K562 (cell line): ENCODE results near the gene PLEKHG4B.

Experiments
- CTCF ChIP-seq, 3 experiments: IDR thresholded peaks in 2 of 3; conservative IDR thresholded peaks in 1 of 3; 2 replicates each; pipeline ENCODE4 v1.5.1; 2011 to 2012; ENCODE audit warnings: low read length in 3 of 3, mild to moderate bottlenecking in 3 of 3, control low read depth in 2 of 3, improper control_type of control experiment in 1 of 3, inconsistent platforms in 1 of 3, low read depth in 1 of 3, mixed read lengths in 1 of 3, moderate library complexity in 1 of 3; ENCODE audit not compliant: insufficient read depth in 2 of 3
- EZH2 ChIP-seq: IDR thresholded peaks from 2 replicates; pipeline ENCODE4 v1.6.1; 2012; ENCODE audit warnings: low read depth, mild to moderate bottlenecking, inconsistent platforms, low read length, borderline replicate concordance
- FOXA1 ChIP-seq: fragments of 450-650 bp; IDR thresholded peaks from 2 replicates; pipeline ENCODE4 v1.6.1; 2016; ENCODE audit warnings: mild to moderate bottlenecking, borderline replicate concordance
- MLX ChIP-seq, 2 experiments: fragments of 450-650 bp in 1 of 2; sonication (generic) in 1 of 2; formaldehyde crosslinking; conservative IDR thresholded peaks; 2 replicates each; pipeline versions ENCODE4 v1.4.0 to v1.8.1; 2020 to 2022; ENCODE audit warnings: mild to moderate bottlenecking in 1 of 2, missing genetic modification reagents in 1 of 2
- MYC ChIP-seq, 2 experiments: fragments of 250-450 bp in 1 of 2; sonication (Bioruptor Pico) in 1 of 2; IDR thresholded peaks; 2 replicates each; pipeline versions ENCODE4 v1.5.1 to v1.6.1; 2012 to 2021; ENCODE audit warnings: low read depth in 2 of 2, borderline replicate concordance in 1 of 2, improper control_type of control experiment in 1 of 2, low read length in 1 of 2, mild to moderate bottlenecking in 1 of 2, moderate library complexity in 1 of 2
- POLR2AphosphoS2 ChIP-seq: IDR thresholded peaks from 2 replicates; pipeline ENCODE4 v1.6.1; 2012; ENCODE audit warnings: low read length, improper control_type of control experiment
- RB1 ChIP-seq: fragments of 450-650 bp; IDR thresholded peaks from 2 replicates; pipeline ENCODE4 v1.6.1; 2017; ENCODE audit warnings: low read depth, mild to moderate bottlenecking
- SRSF1 ChIP-seq: fragments of 200-400 bp; formaldehyde crosslinking; IDR thresholded peaks from 2 replicates; pipeline ENCODE4 v1.6.1; 2017; ENCODE audit warnings: mild to moderate bottlenecking, low read depth, low read length, moderate library complexity
- STAT5B ChIP-seq: fragments of 250-450 bp; sonication (Bioruptor Pico); IDR thresholded peaks from 2 replicates; pipeline ENCODE4 v1.8.0; 2021; ENCODE audit warnings: mild to moderate bottlenecking, inconsistent platforms
- TCF7 ChIP-seq: sonication (generic); IDR thresholded peaks from 2 replicates; pipeline ENCODE4 v1.6.1; 2016; ENCODE audit warnings: antibody characterized with exemption, borderline replicate concordance
- ZBED1 ChIP-seq: IDR thresholded peaks from 2 replicates; pipeline ENCODE4 v1.6.1; 2014
- ZBTB49 ChIP-seq: sonication (generic); formaldehyde crosslinking; IDR thresholded peaks from 2 replicates; pipeline ENCODE4 v1.8.0; 2022; ENCODE audit warnings: missing genetic modification reagents, mild to moderate bottlenecking, borderline replicate concordance
- ZFX ChIP-seq: sonication (generic); formaldehyde crosslinking; IDR thresholded peaks from 2 replicates; pipeline ENCODE4 v1.8.0; 2022; ENCODE audit warnings: mild to moderate bottlenecking, missing genetic modification reagents, moderate library complexity
- ZNF407 ChIP-seq: fragments of 450-650 bp; IDR thresholded peaks from 2 replicates; pipeline ENCODE4 v1.6.1; 2016; ENCODE audit warnings: low read depth

DNA sequence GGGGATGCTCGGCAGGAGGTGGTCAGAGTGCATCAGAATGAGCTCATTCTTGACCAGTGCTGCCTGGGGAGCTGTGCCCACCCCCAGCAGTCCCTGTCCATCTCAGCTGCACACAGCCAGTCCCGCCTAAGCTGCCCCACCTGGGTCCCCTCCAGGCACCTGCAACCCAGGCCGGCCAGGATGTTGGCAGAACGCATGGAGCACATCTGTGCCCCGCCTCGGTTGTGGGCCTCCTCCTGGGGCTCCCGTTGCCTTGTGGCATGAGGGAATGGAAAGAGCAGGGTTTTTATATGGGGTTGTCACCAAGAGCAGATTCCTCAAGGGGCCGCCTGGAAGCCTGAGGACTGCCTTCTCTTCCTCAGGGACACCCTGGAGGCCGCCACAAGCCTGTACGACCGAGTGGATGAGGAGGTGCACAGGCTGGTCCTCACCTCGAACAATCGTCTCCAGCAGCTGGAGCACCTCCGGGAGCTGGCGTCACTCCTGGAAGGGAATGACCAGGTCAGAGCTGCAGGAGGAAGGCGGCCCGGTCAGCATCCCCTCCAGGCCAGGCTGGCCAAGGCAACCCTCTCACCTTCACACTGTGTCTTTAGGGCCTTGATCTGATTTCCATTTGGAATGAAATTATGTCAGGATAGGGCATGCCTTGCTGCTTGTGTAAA lies 64.6 kb downstream of the PLEKHG4B start:
- no peak for TF ChIP-seq FOXA1
- no peak for TF ChIP-seq ZBTB49 (CRISPR knock-in tag)
- no peak for TF ChIP-seq CTCF (IDR thresholded peaks at IDR 0.05 in 2 of 3, conservative IDR thresholded peaks at IDR 0.05 in 1 of 3; ENCODE audit: insufficient read depth in 2 of 3, low read depth in 1 of 3, low read length in 3 of 3)
- no peak for TF ChIP-seq RB1
- TF ChIP-seq EZH2, result no peak
- no peak for TF ChIP-seq ZFX (CRISPR knock-in tag)
- TF ChIP-seq STAT5B (CRISPR knock-in tag), result no peak
- no peak for TF ChIP-seq SRSF1
- TF ChIP-seq TCF7, result no peak
- TF ChIP-seq MYC (IDR thresholded peaks at IDR 0.05; ENCODE audit: low read depth, low read length), result no peak
- TF ChIP-seq MYC (CRISPR knock-in tag; IDR thresholded peaks at IDR 0.05; ENCODE audit: borderline replicate concordance, low read depth), result no peak
- TF ChIP-seq POLR2AphosphoS2, result no peak
- no peak for TF ChIP-seq ZNF407
- no peak for TF ChIP-seq MLX (CRISPR knock-in tag; conservative IDR thresholded peaks at IDR 0.05)
- TF ChIP-seq ZBED1, result no peak
